Central memory CD8-positive, alpha-beta T cell (primary cell): Measurements from ENCODE around the gene CPEB4.

Source experiments
- ATAC-seq: fragments of 150-1000 bp; cut with Tn5 transposase; replicated peaks from 2 replicates; pipeline ENCODE4 v1.10.0; 2022; ENCODE audit warnings: mild to moderate bottlenecking, moderate FRiP score, moderate number of reproducible peaks; ENCODE audit not compliant: poor library complexity, severe bottlenecking; ENCODE audit errors: extremely low read depth
- DNase-seq, 2 donors: peaks; one replicate each; pipeline ENCODE4 v3.0.0; 2021; ENCODE audit warnings: low spot score in 2 of 2
- H3K27ac Mint-ChIP-seq: one replicate; pipeline ENCODE4 v1.8.0; 2022; ENCODE audit warnings: low read depth, mild to moderate bottlenecking, moderate library complexity, mixed read lengths
- H3K27me3 Mint-ChIP-seq: one replicate; pipeline ENCODE4 v1.8.0; 2022; ENCODE audit warnings: mixed read lengths
- H3K36me3 Mint-ChIP-seq: one replicate; pipeline ENCODE4 v1.8.0; 2022; ENCODE audit warnings: mild to moderate bottlenecking, moderate library complexity, mixed read lengths; ENCODE audit not compliant: insufficient read depth
- H3K4me1 Mint-ChIP-seq: one replicate; pipeline ENCODE4 v1.8.0; 2022; ENCODE audit warnings: mixed read lengths
- H3K4me3 Mint-ChIP-seq: one replicate; pipeline ENCODE4 v1.8.0; 2022; ENCODE audit warnings: mild to moderate bottlenecking, moderate library complexity, mixed read lengths
- H3K9me3 Mint-ChIP-seq: one replicate; pipeline ENCODE4 v1.8.0; 2022; ENCODE audit warnings: mixed read lengths

The CPEB4 gene

DNA sequence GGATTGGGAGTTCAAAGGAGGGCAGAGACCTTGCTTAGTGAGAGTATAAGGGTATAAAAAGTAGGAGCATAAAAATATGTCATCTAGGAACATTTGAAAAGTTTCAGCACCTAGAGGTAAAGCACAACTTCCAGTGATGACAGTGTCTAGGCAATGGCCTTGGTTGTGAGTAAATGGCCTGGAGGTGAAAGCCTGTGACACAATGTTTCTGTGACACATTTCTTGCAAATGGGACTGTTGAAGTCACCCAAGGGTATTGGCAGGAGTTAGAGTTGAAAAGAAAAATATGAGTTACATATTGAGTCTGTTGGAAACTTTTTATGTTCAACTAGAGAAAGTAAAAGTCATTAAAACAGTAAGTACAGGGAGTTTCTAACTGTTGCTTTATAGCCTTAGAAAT is 115.6 kb downstream of the CPEB4 start:
- Mint-ChIP-seq H3K27ac (no peak overlapping the region), H3K4me1 (no peaks in the 10 kb centered on the region), H3K27me3 (peaks cover 23% of the 10 kb centered on the region), H3K36me3 (no peaks in the 10 kb centered on the region), H3K9me3 (no peaks in the 10 kb centered on the region), H3K4me3 (no peak overlapping the region)
- ATAC-seq (no peak), DNase-seq (no peak)

DNA sequence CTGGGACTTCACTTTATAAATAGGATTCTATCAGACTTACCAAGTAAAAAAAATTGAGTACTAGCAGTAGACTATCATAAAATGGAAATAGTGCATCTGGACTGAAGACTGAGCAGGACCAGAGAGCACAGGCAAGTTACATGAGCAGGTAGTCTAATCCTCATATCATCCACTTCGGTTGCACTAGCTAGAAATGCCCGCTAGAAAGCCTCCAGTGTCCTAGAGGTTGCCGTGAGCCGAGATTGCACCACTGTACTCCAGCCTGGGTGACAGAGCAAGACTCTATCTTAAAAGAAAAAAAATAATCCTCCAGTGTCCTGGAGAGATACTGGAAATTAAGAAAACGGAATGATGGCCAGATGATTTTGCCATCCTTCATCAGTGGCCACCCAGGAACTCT is 120.8 kb downstream of the CPEB4 start:
- H3K27ac Mint-ChIP-seq = no peak overlapping the region
- H3K36me3 Mint-ChIP-seq = no peaks in the 10 kb centered on the region
- no peaks in the 10 kb centered on the region for H3K4me1 Mint-ChIP-seq
- peaks cover 22% of the 10 kb centered on the region for H3K27me3 Mint-ChIP-seq
- no peak overlapping the region for H3K4me3 Mint-ChIP-seq
- no peaks in the 10 kb centered on the region for H3K9me3 Mint-ChIP-seq
- ATAC-seq = no peak
- DNase-seq = no peak

DNA sequence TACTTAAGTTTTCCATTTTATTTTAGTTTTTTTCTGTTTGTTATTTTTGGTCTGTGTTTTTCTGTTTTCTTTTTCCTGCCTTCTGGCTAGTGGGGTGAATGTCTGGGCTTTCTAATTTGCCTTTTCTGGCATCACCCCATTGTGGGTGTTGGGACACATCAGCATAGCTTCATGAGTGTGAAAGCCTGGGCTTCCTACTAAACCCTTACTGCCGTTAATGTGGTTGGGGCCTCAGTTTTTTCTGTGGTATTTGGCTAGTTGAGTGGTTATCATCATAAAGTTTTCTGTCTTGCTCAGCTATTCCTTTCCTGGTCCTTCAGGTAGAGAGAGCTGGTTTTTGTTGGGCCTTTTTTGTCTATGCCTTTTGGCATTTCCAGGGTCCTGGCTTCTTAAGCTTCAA is 122.2 kb downstream of the CPEB4 start:
- Mint-ChIP-seq H3K36me3 (no peaks in the 10 kb centered on the region), H3K9me3 (no peaks in the 10 kb centered on the region), H3K4me1 (no peaks in the 10 kb centered on the region), H3K4me3 (no peak overlapping the region), H3K27me3 (peaks cover 22% of the 10 kb centered on the region), H3K27ac (no peak overlapping the region)
- DNase-seq (no peak), ATAC-seq (no peak)

DNA sequence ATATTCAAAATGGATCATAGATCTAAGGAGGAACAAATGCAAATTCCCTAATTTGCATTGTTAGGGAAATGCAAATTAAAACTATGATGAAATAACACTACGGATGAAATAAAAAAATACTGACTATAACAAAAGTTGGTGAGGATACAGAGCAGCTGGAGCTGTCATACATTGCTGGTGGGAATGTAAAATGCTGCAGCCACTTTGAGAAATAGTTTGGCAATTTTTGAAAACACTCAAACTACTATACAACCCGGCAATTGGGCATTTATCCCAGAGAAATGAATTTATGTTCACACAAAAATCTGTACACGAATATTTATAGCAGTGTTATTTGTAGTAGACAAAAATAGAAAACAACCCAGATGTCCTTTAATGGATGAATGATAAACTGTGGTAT is 123.3 kb downstream of the CPEB4 start:
- Mint-ChIP-seq H3K4me3 (no peak overlapping the region), H3K9me3 (no peaks in the 10 kb centered on the region), H3K27ac (no peak overlapping the region), H3K36me3 (no peaks in the 10 kb centered on the region), H3K27me3 (peaks cover 16% of the 10 kb centered on the region), H3K4me1 (no peaks in the 10 kb centered on the region)
- DNase-seq (no peak), ATAC-seq (no peak)
